Dedifferentiated amniotic fluid mesenchymal stem cell (primary cell): Measurements from ENCODE around the gene CLP1.
"Not testable (repeated sequence)": the region's sequence is repeated elsewhere in the genome, so short reads cannot be mapped to it uniquely, and the experiment has no call there.

Source experiments
- DNase-seq: peaks from one replicate; pipeline ENCODE4 v3.0.0-alpha.2; 2016; ENCODE audit errors: extremely low spot score

Gene CLP1

GRCh38 chr11:57641011-57641807 is 16.4 kb upstream of the CLP1 start:
- DNase-seq = peak; percentile 64

GRCh38 chr11:57643802-57644201 is 13.8 kb upstream of the CLP1 start:
- DNase-seq = no peak

- DNase-seq = peak; percentile 49
These were observed 12.5 kb upstream of the CLP1 start for GRCh38 chr11:57644748-57645688.

GRCh38 chr11:57645689-57646085 is 11.9 kb upstream of the CLP1 start:
- no peak for DNase-seq

GRCh38 chr11:57646194-57646798 is 11.3 kb upstream of the CLP1 start:
- no peak for DNase-seq

GRCh38 chr11:57646799-57647303 is 10.7 kb upstream of the CLP1 start:
- no peak for DNase-seq

- no peak for DNase-seq
These were observed 10.2 kb upstream of the CLP1 start for GRCh38 chr11:57647372-57647771.

- no peak for DNase-seq
These were observed 9.4 kb upstream of the CLP1 start for GRCh38 chr11:57647960-57648800.

- no peak for DNase-seq
These were observed 8.5 kb upstream of the CLP1 start for GRCh38 chr11:57648801-57649735.

- peak; percentile 47 for DNase-seq
These were observed 7.5 kb upstream of the CLP1 start, which contains the start of gene YPEL4 for GRCh38 chr11:57649826-57650738. Gene YPEL4, minus strand, starts transcription at chr11:57649912. Its CDS starts 2,805 bp downstream, at chr11:57647107.

- DNase-seq = no peak
These were observed 6.8 kb upstream of the CLP1 start for GRCh38 chr11:57650739-57651090.

GRCh38 chr11:57651408-57651807 is 6.2 kb upstream of the CLP1 start:
- DNase-seq = no peak

GRCh38 chr11:57652230-57652629 is 5.3 kb upstream of the CLP1 start:
- not testable (repeated sequence) for DNase-seq

- DNase-seq = no peak
These were observed 4.9 kb upstream of the CLP1 start for GRCh38 chr11:57652662-57653061.

GRCh38 chr11:57653163-57653562 is 4.4 kb upstream of the CLP1 start:
- no peak for DNase-seq

- DNase-seq = no peak
These were observed 723 bp upstream of the CLP1 start for GRCh38 chr11:57656885-57657193.

- no peak for DNase-seq
These were observed 430 bp downstream of the CLP1 start for GRCh38 chr11:57658023-57658361.

GRCh38 chr11:57659669-57660068 is 2.1 kb downstream of the CLP1 start:
- DNase-seq = no peak

- no peak for DNase-seq
These were observed 5.3 kb downstream of the CLP1 start for GRCh38 chr11:57662893-57663292.
